ENCODE measurements around the gene PUS3.

The PUS3 gene

GRCh38 chr11:125938418-125938817 is 35.4 kb upstream of the PUS3 start:
- no peaks in the 10 kb centered on the region for H3K36me3 ChIP-seq (ENCODE audit: control insufficient read depth, low read length)
- no peaks in the 10 kb centered on the region for H4K20me1 ChIP-seq (ENCODE audit: control insufficient read depth, insufficient read depth, low read depth, low read length)
- H3F3A ChIP-seq (ENCODE audit: control insufficient read depth, insufficient read depth): no peaks in the 10 kb centered on the region
- H3K9me2 ChIP-seq (replicated peaks; ENCODE audit: control insufficient read depth, low read length): no peaks in the 10 kb centered on the region
- no peak for TF ChIP-seq EZH2phosphoT487 (IDR thresholded peaks at IDR 0.05; ENCODE audit: borderline replicate concordance, low read length)
- no peak for TF ChIP-seq CTCF (IDR thresholded peaks at IDR 0.05; ENCODE audit: low read depth, low read length, poor library complexity, severe bottlenecking)
- no peak overlapping the region for H3K4me2 ChIP-seq (ENCODE audit: low read length)
- H3K27me3 ChIP-seq (ENCODE audit: control insufficient read depth, low read length): peaks cover 7% of the 10 kb centered on the region
- H3K9me3 ChIP-seq (ENCODE audit: control insufficient read depth, insufficient read depth, low read length): no peaks in the 10 kb centered on the region
- no peak overlapping the region for H3K27ac ChIP-seq (ENCODE audit: low read depth, low read length)
- no peaks in the 10 kb centered on the region for H3K79me2 ChIP-seq (ENCODE audit: control insufficient read depth, low read length)
- peaks cover 2% of the 10 kb centered on the region; the same call in 1 of the 2 replicates for H3K4me1 ChIP-seq (ENCODE audit: control insufficient read depth, low read length)
- H3K4me3 ChIP-seq (ENCODE audit: low read length): no peak overlapping the region

GRCh38 chr11:125935618-125936199 is 32.7 kb upstream of the PUS3 start:
- Histone ChIP-seq H3K4me1 (ENCODE audit: control insufficient read depth, low read length) (peaks cover 2% of the 10 kb centered on the region; the same call in 1 of the 2 replicates), H3F3A (ENCODE audit: control insufficient read depth, insufficient read depth) (no peaks in the 10 kb centered on the region), H3K27ac (ENCODE audit: low read depth, low read length) (no peak overlapping the region), H4K20me1 (ENCODE audit: control insufficient read depth, insufficient read depth, low read depth, low read length) (no peaks in the 10 kb centered on the region), H3K36me3 (ENCODE audit: control insufficient read depth, low read length) (no peaks in the 10 kb centered on the region), H3K4me3 (ENCODE audit: low read length) (no peak overlapping the region), H3K27me3 (ENCODE audit: control insufficient read depth, low read length) (peaks cover 17% of the 10 kb centered on the region), H3K4me2 (ENCODE audit: low read length) (no peak overlapping the region), H3K9me3 (ENCODE audit: control insufficient read depth, insufficient read depth, low read length) (no peaks in the 10 kb centered on the region), H3K79me2 (ENCODE audit: control insufficient read depth, low read length) (no peaks in the 10 kb centered on the region), H3K9me2 (replicated peaks; ENCODE audit: control insufficient read depth, low read length) (no peaks in the 10 kb centered on the region)
- no peak for TF ChIP-seq EZH2phosphoT487 (IDR thresholded peaks at IDR 0.05; ENCODE audit: borderline replicate concordance, low read length)
- TF ChIP-seq CTCF (IDR thresholded peaks at IDR 0.05; ENCODE audit: low read depth, low read length, poor library complexity, severe bottlenecking): no peak

- Histone ChIP-seq H3K9me3 (ENCODE audit: control insufficient read depth, insufficient read depth, low read length) (no peaks in the 10 kb centered on the region), H3K9me2 (replicated peaks; ENCODE audit: control insufficient read depth, low read length) (no peaks in the 10 kb centered on the region)
- TF ChIP-seq EZH2phosphoT487 (IDR thresholded peaks at IDR 0.05; ENCODE audit: borderline replicate concordance, low read length) (no peak), CTCF (IDR thresholded peaks at IDR 0.05; ENCODE audit: low read depth, low read length, poor library complexity, severe bottlenecking) (no peak)
These were observed 32.0 kb upstream of the PUS3 start for GRCh38 chr11:125935056-125935455.

More at GRCh38 chr11:125935056-125935455, 32.0 kb upstream of the PUS3 start:
- H3K27ac ChIP-seq (ENCODE audit: low read depth, low read length): no peak overlapping the region
- no peaks in the 10 kb centered on the region for H3K36me3 ChIP-seq (ENCODE audit: control insufficient read depth, low read length)
- H3K79me2 ChIP-seq (ENCODE audit: control insufficient read depth, low read length): no peaks in the 10 kb centered on the region
- H3K4me1 ChIP-seq (ENCODE audit: control insufficient read depth, low read length): peaks cover 2% of the 10 kb centered on the region; the same call in 1 of the 2 replicates
- peaks cover 17% of the 10 kb centered on the region for H3K27me3 ChIP-seq (ENCODE audit: control insufficient read depth, low read length)
- no peak overlapping the region for H3K4me2 ChIP-seq (ENCODE audit: low read length)
- H3K4me3 ChIP-seq (ENCODE audit: low read length): no peak overlapping the region
- H4K20me1 ChIP-seq (ENCODE audit: control insufficient read depth, insufficient read depth, low read depth, low read length): no peaks in the 10 kb centered on the region
- no peaks in the 10 kb centered on the region for H3F3A ChIP-seq (ENCODE audit: control insufficient read depth, insufficient read depth)
